ENCODE data around the gene TK2. TPM values are rescaled to one million over a fixed set of nuclear protein-coding genes. Genes with fewer than 3 reads are reported as not detected.

Gene TK2
- total RNA-seq, 1 donor from 2014 or later: 28.5 TPM

GRCh38 chr16:66561381-66562080 is 11.6 kb upstream of the TK2 start:
- peak overlapping the region; percentile 79 for H3K27ac Mint-ChIP-seq
- no peaks in the 10 kb centered on the region for H3K27me3 Mint-ChIP-seq (ENCODE audit: low read depth)

DNA sequence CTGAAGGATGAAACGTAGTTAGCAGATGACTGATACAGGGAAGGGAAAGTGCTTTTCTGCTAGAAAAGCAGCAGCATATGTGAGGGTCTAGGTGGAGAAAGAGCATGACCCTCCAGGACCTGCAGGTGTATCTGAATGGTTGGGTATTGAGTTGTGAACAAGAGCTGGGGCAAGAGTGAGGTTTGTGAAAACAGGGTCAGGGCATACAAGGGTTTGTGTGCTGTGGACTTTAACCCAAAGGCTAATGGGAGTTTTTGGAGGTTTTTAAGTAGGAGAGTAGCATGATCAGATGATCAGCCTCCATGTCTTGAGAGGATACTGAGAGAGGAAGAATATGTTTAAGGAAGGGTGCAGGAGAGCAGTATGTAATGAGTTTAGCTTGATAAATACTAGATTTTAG is 10.2 kb upstream of the TK2 start:
- Mint-ChIP-seq H3K27ac (no peak overlapping the region), H3K9me3 (no peaks in the 10 kb centered on the region), H3K4me1 (peaks cover 9% of the 10 kb centered on the region), H3K4me3 (no peak overlapping the region), H3K27me3 (ENCODE audit: low read depth) (no peaks in the 10 kb centered on the region), H3K36me3 (peaks cover 20% of the 10 kb centered on the region)
- TF ChIP-seq, protein P1, sequence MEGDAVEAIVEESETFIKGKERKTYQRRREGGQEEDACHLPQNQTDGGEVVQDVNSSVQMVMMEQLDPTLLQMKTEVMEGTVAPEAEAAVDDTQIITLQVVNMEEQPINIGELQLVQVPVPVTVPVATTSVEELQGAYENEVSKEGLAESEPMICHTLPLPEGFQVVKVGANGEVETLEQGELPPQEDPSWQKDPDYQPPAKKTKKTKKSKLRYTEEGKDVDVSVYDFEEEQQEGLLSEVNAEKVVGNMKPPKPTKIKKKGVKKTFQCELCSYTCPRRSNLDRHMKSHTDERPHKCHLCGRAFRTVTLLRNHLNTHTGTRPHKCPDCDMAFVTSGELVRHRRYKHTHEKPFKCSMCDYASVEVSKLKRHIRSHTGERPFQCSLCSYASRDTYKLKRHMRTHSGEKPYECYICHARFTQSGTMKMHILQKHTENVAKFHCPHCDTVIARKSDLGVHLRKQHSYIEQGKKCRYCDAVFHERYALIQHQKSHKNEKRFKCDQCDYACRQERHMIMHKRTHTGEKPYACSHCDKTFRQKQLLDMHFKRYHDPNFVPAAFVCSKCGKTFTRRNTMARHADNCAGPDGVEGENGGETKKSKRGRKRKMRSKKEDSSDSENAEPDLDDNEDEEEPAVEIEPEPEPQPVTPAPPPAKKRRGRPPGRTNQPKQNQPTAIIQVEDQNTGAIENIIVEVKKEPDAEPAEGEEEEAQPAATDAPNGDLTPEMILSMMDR (IDR thresholded peaks at IDR 0.05; ENCODE audit: unreplicated experiment): no peak
- no peak for DNase-seq (ENCODE audit: low spot score in 2 of 2, unreplicated experiment in 2 of 2)

More at GRCh38 chr16:66561381-66562080, 11.6 kb upstream of the TK2 start:
- Mint-ChIP-seq H3K9me3 (no peaks in the 10 kb centered on the region), H3K36me3 (peaks cover 22% of the 10 kb centered on the region), H3K4me3 (no peak overlapping the region), H3K4me1 (peaks cover 4% of the 10 kb centered on the region)
- TF ChIP-seq, protein P1 (IDR thresholded peaks at IDR 0.05; ENCODE audit: unreplicated experiment): no peak
- DNase-seq (ENCODE audit: low spot score in 2 of 2, unreplicated experiment in 2 of 2): no peak

- H3K4me3 Mint-ChIP-seq: no peak overlapping the region
- DNase-seq (ENCODE audit: low spot score in 2 of 2, unreplicated experiment in 2 of 2): no peak
- TF ChIP-seq, protein P1 (IDR thresholded peaks at IDR 0.05; ENCODE audit: unreplicated experiment): no peak
- H3K4me1 Mint-ChIP-seq: peaks cover 45% of the 10 kb centered on the region
- peaks cover 1% of the 10 kb centered on the region for H3K27me3 Mint-ChIP-seq (ENCODE audit: low read depth)
- peaks cover 6% of the 10 kb centered on the region for H3K36me3 Mint-ChIP-seq
- H3K27ac Mint-ChIP-seq: no peak overlapping the region
- no peaks in the 10 kb centered on the region for H3K9me3 Mint-ChIP-seq
Observed at GRCh38 chr16:66554495-66554894, 4.6 kb upstream of the TK2 start.

GRCh38 chr16:66554021-66554420 is 4.1 kb upstream of the TK2 start:
- peaks cover 6% of the 10 kb centered on the region for H3K36me3 Mint-ChIP-seq
- peaks cover 1% of the 10 kb centered on the region for H3K27me3 Mint-ChIP-seq (ENCODE audit: low read depth)
- no peak for DNase-seq (ENCODE audit: low spot score in 2 of 2, unreplicated experiment in 2 of 2)
- H3K9me3 Mint-ChIP-seq: no peaks in the 10 kb centered on the region
- TF ChIP-seq, protein P1 (IDR thresholded peaks at IDR 0.05; ENCODE audit: unreplicated experiment): no peak
- H3K27ac Mint-ChIP-seq: no peak overlapping the region
- H3K4me1 Mint-ChIP-seq: peaks cover 47% of the 10 kb centered on the region
- H3K4me3 Mint-ChIP-seq: no peak overlapping the region

GRCh38 chr16:66553223-66553622 is 3.3 kb upstream of the TK2 start:
- Mint-ChIP-seq H3K27me3 (ENCODE audit: low read depth) (peaks cover 1% of the 10 kb centered on the region), H3K9me3 (no peaks in the 10 kb centered on the region), H3K4me1 (peaks cover 55% of the 10 kb centered on the region), H3K27ac (no peak overlapping the region), H3K36me3 (peaks cover 4% of the 10 kb centered on the region), H3K4me3 (peak overlapping the region; percentile 78)
- no peak for DNase-seq (ENCODE audit: low spot score in 2 of 2, unreplicated experiment in 2 of 2)
- TF ChIP-seq, protein P1 (IDR thresholded peaks at IDR 0.05; ENCODE audit: unreplicated experiment): no peak
